Thyroid gland (tissue), 4 donors: ENCODE results near the gene EBLN1. TPM values are rescaled to one million over a fixed set of nuclear protein-coding genes. Genes with fewer than 3 reads are reported as not detected.

ENCODE experiments used
- DNase-seq, 2 donors: peaks; one replicate each; pipeline ENCODE4 v3.0.0-alpha.2; 2019
- H3K27ac ChIP-seq, 3 donors: fragments of 200-600 bp; sonication (generic); 1 replicate in 2 of 3; 2 replicates in 1 of 3; pipeline ENCODE4 v1.5.1; 2016 to 2019; ENCODE audit warnings: mild to moderate bottlenecking in 1 of 3, moderate library complexity in 1 of 3
- H3K27me3 ChIP-seq: fragments of 200-600 bp; sonication (generic); one replicate; pipeline ENCODE4 v1.5.1; 2019
- H3K36me3 ChIP-seq, 2 donors: fragments of 200-600 bp; sonication (generic); one replicate each; pipeline ENCODE4 v1.5.1; 2016 to 2019
- H3K4me1 ChIP-seq, 2 donors: fragments of 200-600 bp; sonication (generic); one replicate each; pipeline ENCODE4 v1.5.1; 2017 to 2019
- H3K4me3 ChIP-seq, 3 donors: fragments of 200-600 bp; sonication (generic); replicated peaks in 1 of 3; 1 replicate in 2 of 3; 2 replicates in 1 of 3; pipeline ENCODE4 v1.5.1; 2016; ENCODE audit warnings: mild to moderate bottlenecking in 1 of 3
- H3K9me3 ChIP-seq: fragments of 200-600 bp; sonication (generic); one replicate; pipeline ENCODE4 v1.5.1; 2017
- CTCF ChIP-seq, 6 experiments: fragments of 200-600 bp in 3 of 6; fragments of 450-650 bp in 3 of 6; sonication (generic) in 3 of 6; IDR thresholded peaks; one replicate each; pipeline ENCODE4 v1.5.1; 2016 to 2019; ENCODE audit warnings: antibody characterized with exemption in 6 of 6, mild to moderate bottlenecking in 2 of 6, inconsistent platforms in 1 of 6, moderate library complexity in 1 of 6
- POLR2A ChIP-seq, 2 donors: fragments of 450-650 bp; IDR thresholded peaks; one replicate each; pipeline ENCODE4 v1.6.1; 2017; ENCODE audit warnings: antibody characterized with exemption in 2 of 2, mild to moderate bottlenecking in 2 of 2, moderate library complexity in 1 of 2
- WGBS, 2 donors: methylation state at CpG; one replicate each; pipeline ENCODE4 v1.1.5; 2017; 5-methylcytosine and 5-hydroxymethylcytosine counted together
- intact Hi-C: fragments of 100-400 bp; cut with DNase I; formaldehyde crosslinking; loops from one replicate; pipeline ENCODE4 v1.15.1; 2023
- total RNA-seq, 4 donors: library from RNA; depleted of rRNA; stranded (reverse); fragments of >200 nt; gene quantifications; one replicate each; pipeline ENCODE4 v1.2.3, GENCODE V29; 2016

The EBLN1 gene
- total RNA-seq, 4 donors from 2014 or later, result not detected

GRCh38 chr10:22228943-22229801, 11.4 kb upstream of the EBLN1 start:
- Histone ChIP-seq H3K36me3 (no peaks in the 10 kb centered on the region), H3K9me3 (no peaks in the 10 kb centered on the region), H3K27me3 (no peaks in the 10 kb centered on the region), H3K4me3 (peak overlapping the region; percentile 47 to 54 (median 53)), H3K27ac (peak overlapping the region; percentile 89 to 97 (median 96)), H3K4me1 (no peaks in the 10 kb centered on the region)
- intact Hi-C loops, result no loop called here
- DNase-seq, result peak; percentile 83 to 89
- 0 to 1% methylated on average over 40 to 58 of the region's 65 CpGs for WGBS, 2 donors
- TF ChIP-seq CTCF (IDR thresholded peaks at IDR 0.05), result no peak
- peak in 1 of 2 donors; percentile 51 for TF ChIP-seq POLR2A (IDR thresholded peaks at IDR 0.05)

- peak overlapping the region; percentile 89 to 97 (median 96) for H3K27ac ChIP-seq
- no peaks in the 10 kb centered on the region for H3K36me3 ChIP-seq
- DNase-seq, result no peak
- 54 to 56% methylated on average over 9 of the region's 9 CpGs for WGBS, 2 donors
- TF ChIP-seq CTCF (IDR thresholded peaks at IDR 0.05), result no peak
- no peak for TF ChIP-seq POLR2A (IDR thresholded peaks at IDR 0.05)
- peak overlapping the region; percentile 47 to 54 (median 53) for H3K4me3 ChIP-seq
- intact Hi-C loops, result no loop called here
- H3K4me1 ChIP-seq, result no peaks in the 10 kb centered on the region
- H3K27me3 ChIP-seq, result no peaks in the 10 kb centered on the region
- no peaks in the 10 kb centered on the region for H3K9me3 ChIP-seq
Observed at GRCh38 chr10:22228167-22228938, 10.5 kb upstream of the EBLN1 start.

- Histone ChIP-seq H3K9me3 (no peaks in the 10 kb centered on the region), H3K36me3 (no peaks in the 10 kb centered on the region), H3K4me3 (no peak overlapping the region), H3K27ac (no peak overlapping the region), H3K27me3 (no peaks in the 10 kb centered on the region), H3K4me1 (no peaks in the 10 kb centered on the region)
- TF ChIP-seq CTCF (IDR thresholded peaks at IDR 0.05) (no peak), POLR2A (IDR thresholded peaks at IDR 0.05) (no peak)
- DNase-seq, result no peak
- intact Hi-C loops, result no loop called here
- 93 to 95% methylated on average over 2 of the region's 2 CpGs for WGBS, 2 donors
Observed at GRCh38 chr10:22226599-22226998, 8.8 kb upstream of the EBLN1 start.

- H3K4me1 ChIP-seq, result no peaks in the 10 kb centered on the region
- no peak overlapping the region for H3K4me3 ChIP-seq
- TF ChIP-seq POLR2A (IDR thresholded peaks at IDR 0.05), result no peak
- no peak for TF ChIP-seq CTCF (IDR thresholded peaks at IDR 0.05)
- intact Hi-C loops, result no loop called here
- DNase-seq, result no peak
- WGBS, 2 donors, result 93 to 95% methylated on average over 5 of the region's 5 CpGs
- no peaks in the 10 kb centered on the region for H3K27me3 ChIP-seq
- no peak overlapping the region for H3K27ac ChIP-seq
- no peaks in the 10 kb centered on the region for H3K36me3 ChIP-seq
- no peaks in the 10 kb centered on the region for H3K9me3 ChIP-seq
Observed at GRCh38 chr10:22222236-22223190, 4.7 kb upstream of the EBLN1 start.
